Suprapubic skin (tissue), 4 donors: Measurements from ENCODE around the gene FASLG. TPM values are rescaled to one million over a fixed set of nuclear protein-coding genes. Genes with fewer than 3 reads are reported as not detected.
"Not testable (repeated sequence)": the region's sequence is repeated elsewhere in the genome, so short reads cannot be mapped to it uniquely, and the experiment has no call there.

Source experiments
- DNase-seq, 2 donors: peaks; one replicate each; pipeline ENCODE4 v3.0.0-alpha.2; 2019; ENCODE audit warnings: low spot score in 2 of 2
- H3K27ac ChIP-seq: fragments of 200-600 bp; sonication (generic); one replicate; pipeline ENCODE4 v1.5.1; 2019
- H3K27me3 ChIP-seq: fragments of 200-600 bp; sonication (generic); one replicate; pipeline ENCODE4 v1.5.1; 2019
- H3K36me3 ChIP-seq: fragments of 200-600 bp; sonication (generic); one replicate; pipeline ENCODE4 v1.5.1; 2019
- H3K4me1 ChIP-seq: fragments of 200-600 bp; sonication (generic); one replicate; pipeline ENCODE4 v1.5.1; 2019
- H3K4me3 ChIP-seq: fragments of 200-600 bp; sonication (generic); one replicate; pipeline ENCODE4 v1.5.1; 2019; ENCODE audit warnings: mild to moderate bottlenecking
- H3K9me3 ChIP-seq: fragments of 200-600 bp; sonication (generic); one replicate; pipeline ENCODE4 v1.5.1; 2019
- CTCF ChIP-seq, 2 donors: fragments of 200-600 bp in 1 of 2; fragments of 450-650 bp in 1 of 2; sonication (generic) in 1 of 2; IDR thresholded peaks; one replicate each; pipeline ENCODE4 v1.5.1; 2016 to 2019; ENCODE audit warnings: antibody characterized with exemption in 2 of 2, mild to moderate bottlenecking in 1 of 2, moderate library complexity in 1 of 2
- EP300 ChIP-seq: sonication (generic); formaldehyde crosslinking; IDR thresholded peaks from one replicate; pipeline ENCODE4 v1.6.1; 2017; ENCODE audit warnings: antibody characterized with exemption
- POLR2A ChIP-seq, 2 donors: fragments of 450-650 bp; IDR thresholded peaks; one replicate each; pipeline ENCODE4 v1.6.1; 2017; ENCODE audit warnings: antibody characterized with exemption in 2 of 2, mild to moderate bottlenecking in 2 of 2, moderate library complexity in 2 of 2
- POLR2AphosphoS5 ChIP-seq, 3 donors: sonication (generic); formaldehyde crosslinking; IDR thresholded peaks; one replicate each; pipeline ENCODE4 v1.6.1; 2017; ENCODE audit warnings: antibody characterized with exemption in 3 of 3
- WGBS: methylation state at CpG from one replicate; pipeline ENCODE4 v1.1.5; 2018; 5-methylcytosine and 5-hydroxymethylcytosine counted together
- total RNA-seq, 4 donors: library from RNA; depleted of rRNA; stranded (reverse); fragments of >200 nt; gene quantifications; one replicate each; pipeline ENCODE4 v1.1.0, GENCODE V29; 2016

The FASLG gene
- not detected for total RNA-seq

GRCh38 chr1:172658871-172659453 lies at the start of gene FASLG:
FASLG (plus strand) TSS chr1:172659103; CDS start chr1:172659202, 99 bp downstream.
- Histone ChIP-seq H3K27me3 (no peaks in the 10 kb centered on the region), H3K4me1 (no peaks in the 10 kb centered on the region), H3K36me3 (no peaks in the 10 kb centered on the region), H3K9me3 (no peaks in the 10 kb centered on the region), H3K27ac (no peak within 1 kb of the TSS), H3K4me3 (no peak within 1 kb of the TSS)
- DNase-seq = no peak
- 88% methylated on average over 10 of the region's 11 CpGs for WGBS
- TF ChIP-seq EP300 = no peak
- TF ChIP-seq POLR2AphosphoS5 (IDR thresholded peaks at IDR 0.05) = no peak
- no peak for TF ChIP-seq POLR2A (IDR thresholded peaks at IDR 0.05)
- TF ChIP-seq CTCF (IDR thresholded peaks at IDR 0.05) = no peak

GRCh38 chr1:172609528-172609927 lies 49.4 kb upstream of the FASLG start:
- Histone ChIP-seq H3K27me3 (no peaks in the 10 kb centered on the region), H3K4me3 (no peak overlapping the region), H3K9me3 (no peaks in the 10 kb centered on the region), H3K36me3 (peaks cover 30% of the 10 kb centered on the region), H3K27ac (no peak overlapping the region), H3K4me1 (no peaks in the 10 kb centered on the region)
- no peak for DNase-seq
- no peak for TF ChIP-seq CTCF (IDR thresholded peaks at IDR 0.05)
- TF ChIP-seq EP300 = no peak
- TF ChIP-seq POLR2A (IDR thresholded peaks at IDR 0.05) = no peak
- TF ChIP-seq POLR2AphosphoS5 (IDR thresholded peaks at IDR 0.05) = no peak
- 94% methylated on average over 3 of the region's 3 CpGs for WGBS

GRCh38 chr1:172612478-172612877 lies 46.4 kb upstream of the FASLG start:
- no peak overlapping the region for H3K27ac ChIP-seq
- no peak for TF ChIP-seq POLR2A (IDR thresholded peaks at IDR 0.05)
- WGBS = 86% methylated on average over 2 of the region's 2 CpGs

GRCh38 chr1:172613294-172613693 lies 45.6 kb upstream of the FASLG start:
- H3K36me3 ChIP-seq = peaks cover 16% of the 10 kb centered on the region
- DNase-seq = no peak
- H3K4me1 ChIP-seq = no peaks in the 10 kb centered on the region
- no peak overlapping the region for H3K4me3 ChIP-seq
- H3K27ac ChIP-seq = no peak overlapping the region
- WGBS = 96% methylated on average over 2 of the region's 2 CpGs
- TF ChIP-seq POLR2A (IDR thresholded peaks at IDR 0.05) (no peak), POLR2AphosphoS5 (IDR thresholded peaks at IDR 0.05) (no peak), EP300 (no peak), CTCF (IDR thresholded peaks at IDR 0.05) (no peak)
- H3K9me3 ChIP-seq = no peaks in the 10 kb centered on the region
- H3K27me3 ChIP-seq = no peaks in the 10 kb centered on the region

More at GRCh38 chr1:172612478-172612877, 46.4 kb upstream of the FASLG start:
- no peak for DNase-seq
- peaks cover 16% of the 10 kb centered on the region for H3K36me3 ChIP-seq
- no peaks in the 10 kb centered on the region for H3K9me3 ChIP-seq
- no peaks in the 10 kb centered on the region for H3K27me3 ChIP-seq
- no peak overlapping the region for H3K4me3 ChIP-seq
- H3K4me1 ChIP-seq = no peaks in the 10 kb centered on the region

- no peaks in the 10 kb centered on the region for H3K27me3 ChIP-seq
- H3K36me3 ChIP-seq = no peaks in the 10 kb centered on the region
- no peak for DNase-seq
- 86% methylated on average over 1 of the region's 1 CpG for WGBS
- no peaks in the 10 kb centered on the region for H3K4me1 ChIP-seq
- peaks cover 10% of the 10 kb centered on the region for H3K9me3 ChIP-seq
- no peak overlapping the region for H3K27ac ChIP-seq
- TF ChIP-seq POLR2A (IDR thresholded peaks at IDR 0.05) (no peak), POLR2AphosphoS5 (IDR thresholded peaks at IDR 0.05) (no peak), EP300 (no peak), CTCF (IDR thresholded peaks at IDR 0.05) (no peak)
- no peak overlapping the region for H3K4me3 ChIP-seq
Measured at GRCh38 chr1:172616195-172616594, 42.7 kb upstream of the FASLG start.

GRCh38 chr1:172616636-172617035 lies 42.3 kb upstream of the FASLG start:
- H3K27ac ChIP-seq = no peak overlapping the region
- DNase-seq = no peak
- H3K36me3 ChIP-seq = no peaks in the 10 kb centered on the region
- H3K4me3 ChIP-seq = no peak overlapping the region
- TF ChIP-seq EP300 (no peak), CTCF (IDR thresholded peaks at IDR 0.05) (no peak), POLR2A (IDR thresholded peaks at IDR 0.05) (no peak), POLR2AphosphoS5 (IDR thresholded peaks at IDR 0.05) (no peak)
- H3K27me3 ChIP-seq = no peaks in the 10 kb centered on the region
- H3K9me3 ChIP-seq = peaks cover 10% of the 10 kb centered on the region
- WGBS = 28% methylated on average over 3 of the region's 3 CpGs
- no peaks in the 10 kb centered on the region for H3K4me1 ChIP-seq

- H3K27ac ChIP-seq, DNase-seq, H3K4me3 ChIP-seq, H3K9me3 ChIP-seq, H3K4me1 ChIP-seq, H3K36me3 ChIP-seq, H3K27me3 ChIP-seq: not testable (repeated sequence)
- 76% methylated on average over 9 of the region's 9 CpGs for WGBS
Measured at GRCh38 chr1:172620603-172621002, 38.3 kb upstream of the FASLG start.
